ENCODE measurements around the gene SYNGR1.

The SYNGR1 gene

DNA sequence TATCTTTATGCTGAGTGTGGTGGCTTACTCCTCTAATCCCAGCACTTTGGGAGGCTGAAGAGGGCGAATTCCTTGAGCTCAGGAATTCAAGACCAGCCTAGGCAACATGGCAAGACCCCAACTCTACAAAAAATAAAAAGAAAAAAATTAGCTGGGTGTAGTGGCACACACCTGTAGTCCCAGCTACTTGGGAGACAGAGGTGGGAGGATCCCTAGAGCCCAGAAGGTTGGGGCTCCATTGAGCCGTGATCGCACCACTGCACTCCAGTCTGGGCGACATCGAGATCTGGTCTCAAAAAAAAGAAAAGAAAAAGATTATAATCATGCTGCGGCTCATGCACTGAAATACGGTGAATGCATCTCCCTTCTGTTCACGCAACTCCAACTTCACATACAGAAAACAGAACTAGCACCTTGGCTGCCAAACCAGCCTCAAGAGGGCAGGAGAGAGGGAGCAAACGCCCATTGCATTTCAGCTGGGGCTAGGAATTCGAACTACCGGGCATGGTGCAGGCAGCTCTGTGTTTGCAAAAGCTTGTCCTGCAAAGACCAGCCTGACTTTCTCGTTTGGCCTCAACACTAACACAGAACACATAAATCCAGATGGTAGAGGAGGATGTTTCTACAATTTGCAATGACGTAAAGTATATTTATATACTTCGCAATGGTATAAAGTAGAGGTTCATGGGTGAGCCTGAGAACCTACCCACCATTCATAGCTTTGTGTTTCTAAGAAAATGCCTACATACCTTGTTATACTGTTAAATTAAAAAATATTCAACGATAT is 6.3 kb upstream of the SYNGR1 start:
- Histone ChIP-seq H3K9me3 (ENCODE audit: insufficient read depth, low read length) (no peaks in the 10 kb centered on the region), H3K27me3 (ENCODE audit: low read depth, low read length) (peaks cover 14% of the 10 kb centered on the region; the same call in 1 of the 2 replicates), H3K4me3 (ENCODE audit: low read length) (0 out of 2 replicates have a peak overlapping the region, but pooled peaks have one; percentile 5), H4K20me1 (ENCODE audit: insufficient read depth, low read length) (no peaks in the 10 kb centered on the region), H3K79me2 (ENCODE audit: low read length) (no peaks in the 10 kb centered on the region), H3K27ac (ENCODE audit: low read length) (no peak overlapping the region), H3K9ac (ENCODE audit: low read length) (no peak overlapping the region), H3K36me3 (replicated peaks; ENCODE audit: low read depth, low read length) (no peaks in the 10 kb centered on the region), H3K4me1 (ENCODE audit: low read length) (peaks cover 3% of the 10 kb centered on the region), H3K4me2 (ENCODE audit: low read length) (peak overlapping the region; percentile 30), H2AFZ (ENCODE audit: low read depth, low read length) (no peak overlapping the region; the same call in 1 of the 2 replicates)
- no peak for TF ChIP-seq EZH2phosphoT487 (IDR thresholded peaks at IDR 0.05; ENCODE audit: low read depth)
- TF ChIP-seq, protein P1, sequence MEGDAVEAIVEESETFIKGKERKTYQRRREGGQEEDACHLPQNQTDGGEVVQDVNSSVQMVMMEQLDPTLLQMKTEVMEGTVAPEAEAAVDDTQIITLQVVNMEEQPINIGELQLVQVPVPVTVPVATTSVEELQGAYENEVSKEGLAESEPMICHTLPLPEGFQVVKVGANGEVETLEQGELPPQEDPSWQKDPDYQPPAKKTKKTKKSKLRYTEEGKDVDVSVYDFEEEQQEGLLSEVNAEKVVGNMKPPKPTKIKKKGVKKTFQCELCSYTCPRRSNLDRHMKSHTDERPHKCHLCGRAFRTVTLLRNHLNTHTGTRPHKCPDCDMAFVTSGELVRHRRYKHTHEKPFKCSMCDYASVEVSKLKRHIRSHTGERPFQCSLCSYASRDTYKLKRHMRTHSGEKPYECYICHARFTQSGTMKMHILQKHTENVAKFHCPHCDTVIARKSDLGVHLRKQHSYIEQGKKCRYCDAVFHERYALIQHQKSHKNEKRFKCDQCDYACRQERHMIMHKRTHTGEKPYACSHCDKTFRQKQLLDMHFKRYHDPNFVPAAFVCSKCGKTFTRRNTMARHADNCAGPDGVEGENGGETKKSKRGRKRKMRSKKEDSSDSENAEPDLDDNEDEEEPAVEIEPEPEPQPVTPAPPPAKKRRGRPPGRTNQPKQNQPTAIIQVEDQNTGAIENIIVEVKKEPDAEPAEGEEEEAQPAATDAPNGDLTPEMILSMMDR (IDR thresholded peaks at IDR 0.05; ENCODE audit: low read depth, low read length): peak; percentile 92

DNA sequence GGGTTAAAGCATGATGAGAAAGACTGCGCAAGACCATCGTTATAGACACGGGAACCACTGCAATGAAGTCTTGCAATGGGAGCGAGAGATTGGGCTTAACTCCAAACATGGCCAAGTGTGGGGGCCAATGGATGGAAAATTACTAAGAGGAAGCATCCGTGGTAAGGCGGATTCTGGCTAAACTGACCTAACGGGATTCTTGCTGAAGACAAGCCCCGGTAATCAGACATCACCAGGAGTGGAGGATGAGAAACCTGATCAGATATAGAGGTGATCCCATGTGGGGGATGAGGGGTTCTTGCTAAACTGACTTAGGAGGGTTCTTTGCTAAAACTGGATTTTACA is 5.8 kb upstream of the SYNGR1 start:
- H3K9me3 ChIP-seq (ENCODE audit: insufficient read depth, low read length): no peaks in the 10 kb centered on the region
- H3K27me3 ChIP-seq (ENCODE audit: low read depth, low read length): peaks cover 14% of the 10 kb centered on the region; the same call in 1 of the 2 replicates
- H3K36me3 ChIP-seq (replicated peaks; ENCODE audit: low read depth, low read length): no peaks in the 10 kb centered on the region
- peaks cover 8% of the 10 kb centered on the region for H3K4me1 ChIP-seq (ENCODE audit: low read length)
- no peak overlapping the region for H3K27ac ChIP-seq (ENCODE audit: low read length)
- no peak overlapping the region for H3K4me2 ChIP-seq (ENCODE audit: low read length)
- no peaks in the 10 kb centered on the region for H4K20me1 ChIP-seq (ENCODE audit: insufficient read depth, low read length)
- TF ChIP-seq EZH2phosphoT487 (IDR thresholded peaks at IDR 0.05; ENCODE audit: low read depth): no peak
- TF ChIP-seq, protein P1 (IDR thresholded peaks at IDR 0.05; ENCODE audit: low read depth, low read length): no peak
- no peak overlapping the region for H3K4me3 ChIP-seq (ENCODE audit: low read length)
- H3K9ac ChIP-seq (ENCODE audit: low read length): no peak overlapping the region
- no peak overlapping the region for H2AFZ ChIP-seq (ENCODE audit: low read depth, low read length)
- no peaks in the 10 kb centered on the region for H3K79me2 ChIP-seq (ENCODE audit: low read length)

GRCh38 chr22:39345231-39345630 is 4.6 kb upstream of the SYNGR1 start:
- H3K79me2 ChIP-seq (ENCODE audit: low read length): peaks cover 1% of the 10 kb centered on the region; the same call in 1 of the 2 replicates
- no peaks in the 10 kb centered on the region for H3K9me3 ChIP-seq (ENCODE audit: insufficient read depth, low read length)
- no peak overlapping the region for H3K27ac ChIP-seq (ENCODE audit: low read length)
- no peak for TF ChIP-seq EZH2phosphoT487 (IDR thresholded peaks at IDR 0.05; ENCODE audit: low read depth)
- TF ChIP-seq, protein P1 (IDR thresholded peaks at IDR 0.05; ENCODE audit: low read depth, low read length): no peak
- no peaks in the 10 kb centered on the region for H4K20me1 ChIP-seq (ENCODE audit: insufficient read depth, low read length)
- no peak overlapping the region for H3K4me2 ChIP-seq (ENCODE audit: low read length)
- H3K27me3 ChIP-seq (ENCODE audit: low read depth, low read length): peaks cover 14% of the 10 kb centered on the region; the same call in 1 of the 2 replicates
- no peak overlapping the region for H3K4me3 ChIP-seq (ENCODE audit: low read length)
- H3K9ac ChIP-seq (ENCODE audit: low read length): no peak overlapping the region
- no peak overlapping the region for H2AFZ ChIP-seq (ENCODE audit: low read depth, low read length)
- no peaks in the 10 kb centered on the region for H3K36me3 ChIP-seq (replicated peaks; ENCODE audit: low read depth, low read length)
- peaks cover 11% of the 10 kb centered on the region for H3K4me1 ChIP-seq (ENCODE audit: low read length)

GRCh38 chr22:39348909-39349505 is 784 bp upstream of the SYNGR1 start:
- peak overlapping the region; percentile 94 for H2AFZ ChIP-seq (ENCODE audit: low read depth, low read length)
- H3K36me3 ChIP-seq (replicated peaks; ENCODE audit: low read depth, low read length): no peaks in the 10 kb centered on the region
- no peaks in the 10 kb centered on the region for H3K9me3 ChIP-seq (ENCODE audit: insufficient read depth, low read length)
- H4K20me1 ChIP-seq (ENCODE audit: insufficient read depth, low read length): peaks cover 7% of the 10 kb centered on the region; the same call in 1 of the 2 replicates
- TF ChIP-seq, protein P1 (IDR thresholded peaks at IDR 0.05; ENCODE audit: low read depth, low read length): no peak
- TF ChIP-seq EZH2phosphoT487 (IDR thresholded peaks at IDR 0.05; ENCODE audit: low read depth): no peak
- H3K9ac ChIP-seq (ENCODE audit: low read length): peak overlapping the region; percentile 94
- peaks cover 17% of the 10 kb centered on the region for H3K79me2 ChIP-seq (ENCODE audit: low read length)
- H3K4me1 ChIP-seq (ENCODE audit: low read length): peaks cover 27% of the 10 kb centered on the region
- peak overlapping the region; percentile 94 for H3K4me2 ChIP-seq (ENCODE audit: low read length)
- H3K27me3 ChIP-seq (ENCODE audit: low read depth, low read length): peaks cover 12% of the 10 kb centered on the region; the same call in 1 of the 2 replicates
- H3K27ac ChIP-seq (ENCODE audit: low read length): peak overlapping the region; percentile 58
- peak overlapping the region; percentile 92 for H3K4me3 ChIP-seq (ENCODE audit: low read length)

Measured in OCI-LY3 (cell line).